ENCODE results near the gene LRMDA. TPM values are rescaled to one million over a fixed set of nuclear protein-coding genes. Genes with fewer than 3 reads are reported as not detected.

Gene LRMDA
- total RNA-seq, 2 experiments from 2014 or later = not detected

GRCh38 chr10:76023007-76023406 lies 591.6 kb downstream of the LRMDA start:
- ChIA-PET POLR2A (interaction anchor here (0.6 kb wide), 1 partner anchor 973 kb away, joined by 3 read pairs; no protein-coding TSS in a partner anchor), CTCF (no interaction called here)

DNA sequence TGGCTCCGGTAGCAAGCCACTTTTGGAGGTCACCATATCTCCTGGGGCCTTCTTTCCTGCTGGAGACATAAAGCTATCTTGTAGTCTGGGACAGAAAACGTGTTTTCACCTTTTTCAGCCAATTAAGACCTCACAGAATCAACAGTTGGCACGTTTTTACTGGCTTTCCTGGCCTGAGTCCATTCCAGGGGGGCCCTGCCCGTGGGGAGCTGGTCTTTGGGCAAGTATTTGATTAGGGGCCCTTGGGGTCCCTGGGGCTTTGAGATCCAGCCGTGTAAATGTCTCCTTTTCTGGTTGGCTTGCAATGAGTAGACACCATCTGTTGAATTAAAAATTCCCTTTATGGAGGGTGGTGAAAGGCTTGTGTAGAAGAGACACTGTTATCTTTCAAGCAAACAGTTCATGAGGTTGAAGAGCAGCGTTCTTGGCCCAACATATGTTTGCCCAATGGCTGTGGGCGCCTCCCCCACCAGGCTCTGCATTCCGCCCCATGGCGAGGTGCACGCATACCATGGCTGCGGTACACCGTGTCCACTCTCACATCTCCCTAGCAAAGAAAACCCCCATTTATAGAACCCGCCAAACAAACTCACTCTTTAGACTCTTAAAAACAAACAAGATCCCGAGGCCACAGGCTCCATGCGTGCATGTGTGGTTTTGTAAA lies 593.2 kb downstream of the LRMDA start:
- POLR2A ChIA-PET = no interaction called here
- CTCF ChIA-PET = no interaction called here

- CTCF ChIA-PET = no interaction called here
Measured at GRCh38 chr10:76025124-76025477, 593.7 kb downstream of the LRMDA start.

GRCh38 chr10:76026176-76026771 lies 594.9 kb downstream of the LRMDA start:
- ChIA-PET POLR2A (no interaction called here), CTCF (no interaction called here)

More at GRCh38 chr10:76025124-76025477, 593.7 kb downstream of the LRMDA start:
- POLR2A ChIA-PET = no interaction called here

- CTCF ChIA-PET = no interaction called here
- POLR2A ChIA-PET = no interaction called here
Measured at GRCh38 chr10:76026905-76027304, 595.5 kb downstream of the LRMDA start.

DNA sequence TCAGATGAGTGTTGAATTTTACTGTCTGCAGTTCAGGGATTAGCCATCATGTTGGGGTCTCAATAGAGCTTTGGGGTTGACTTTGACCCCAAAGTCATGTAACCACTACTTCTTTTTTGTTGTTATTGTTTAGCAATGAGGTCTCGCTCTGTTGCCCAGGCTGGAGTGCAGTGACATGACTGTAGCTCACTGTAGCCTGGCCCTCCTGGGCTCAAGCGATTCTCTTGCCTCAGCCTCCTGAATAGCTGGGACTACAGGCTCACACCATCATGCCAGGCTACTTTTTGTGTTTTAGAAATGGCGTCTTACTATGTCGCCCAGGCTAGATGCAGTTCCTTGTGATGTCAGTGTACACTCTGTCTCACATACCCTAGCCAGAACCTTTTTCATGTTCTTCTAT lies 598.4 kb downstream of the LRMDA start:
- CTCF ChIA-PET = no interaction called here
- POLR2A ChIA-PET = no interaction called here

GRCh38 chr10:76031099-76031498 lies 599.7 kb downstream of the LRMDA start:
- POLR2A ChIA-PET = no interaction called here
- CTCF ChIA-PET = no interaction called here

DNA sequence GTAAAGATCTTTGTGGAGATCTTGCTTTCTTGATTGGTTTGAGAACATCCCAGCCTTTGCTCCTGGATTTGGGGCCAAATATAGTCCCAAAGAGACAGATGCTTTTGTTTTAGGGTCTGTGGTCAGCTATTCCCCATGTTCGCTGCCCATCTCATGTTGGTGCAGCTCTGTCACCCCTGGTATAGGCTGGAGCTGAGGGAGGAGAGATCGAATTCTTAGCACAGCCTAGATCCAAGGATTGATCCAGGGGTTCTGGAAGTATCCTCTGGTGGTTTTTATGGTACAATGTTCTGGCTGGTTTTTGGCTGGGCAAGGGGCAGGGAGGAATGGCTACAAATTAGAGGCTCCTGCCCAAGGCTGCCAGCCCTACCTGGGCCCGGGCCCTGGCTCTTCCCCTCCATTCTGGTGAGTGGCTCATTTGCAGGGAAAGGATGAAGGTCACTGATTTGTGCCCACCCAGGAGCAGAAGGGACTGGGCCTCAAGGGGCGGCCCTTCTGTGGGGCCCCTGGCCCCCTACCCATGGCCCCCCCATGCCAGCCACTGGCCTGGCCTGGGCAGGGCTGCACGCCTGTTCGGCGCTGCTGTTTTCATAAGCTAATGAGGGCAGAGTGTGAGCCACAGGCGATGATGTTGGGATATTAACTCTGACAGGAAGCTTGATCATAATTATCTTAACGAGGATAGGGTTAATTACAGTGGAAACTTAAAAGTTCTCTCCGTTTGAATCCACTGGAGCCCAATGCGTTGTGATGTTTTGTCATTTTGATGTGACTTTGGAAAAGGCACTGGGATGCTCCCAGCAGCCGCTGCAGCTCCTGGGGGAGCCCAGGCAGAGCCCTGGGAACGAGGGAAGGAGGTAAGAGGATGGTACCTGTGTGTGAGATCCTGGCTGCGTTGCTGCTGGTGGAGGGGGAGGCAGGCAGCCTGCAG lies 600.6 kb downstream of the LRMDA start:
- ChIA-PET CTCF (no interaction called here), POLR2A (no interaction called here)

GRCh38 chr10:76032700-76033039 lies 601.2 kb downstream of the LRMDA start:
- CTCF ChIA-PET = no interaction called here
- POLR2A ChIA-PET = no interaction called here

DNA sequence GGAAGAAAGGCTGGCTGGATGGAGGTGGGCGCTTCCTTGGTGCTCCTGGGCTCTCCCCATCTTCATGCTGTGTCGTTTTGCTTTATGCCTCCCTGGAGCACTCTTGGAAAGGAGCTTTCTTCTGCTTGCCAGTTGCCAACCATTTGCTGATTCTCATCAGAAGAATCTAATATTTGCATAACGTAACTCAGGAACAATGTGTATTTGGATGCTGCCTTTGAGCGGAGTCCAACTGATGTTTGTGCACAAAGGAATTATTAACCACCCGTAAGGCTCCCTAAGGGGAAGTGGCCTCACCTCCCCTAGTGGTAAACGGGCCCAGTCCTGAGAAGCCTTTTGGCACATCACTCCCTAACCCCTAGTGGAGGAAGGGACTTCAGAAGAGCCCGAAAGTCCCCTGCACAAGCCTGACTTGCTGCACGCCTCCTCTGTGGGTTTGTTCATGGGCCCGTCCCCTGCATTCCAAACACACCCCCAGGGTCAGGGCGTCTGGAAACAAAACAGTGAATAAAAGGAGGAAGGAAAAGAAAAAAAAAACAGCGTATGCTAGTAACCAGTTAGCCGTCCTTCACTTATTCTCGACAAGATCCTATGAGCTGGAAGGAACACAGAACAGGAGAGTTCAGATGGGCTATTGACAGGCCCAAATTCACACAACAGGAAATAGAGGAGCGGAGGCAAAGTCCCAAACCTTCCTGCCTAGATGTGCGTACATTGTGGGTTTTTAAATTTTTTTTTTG lies 602.2 kb downstream of the LRMDA start:
- ChIA-PET POLR2A (no interaction called here), CTCF (no interaction called here)

- ChIA-PET POLR2A (no interaction called here), CTCF (no interaction called here)
Measured at GRCh38 chr10:76034353-76035205, 603.2 kb downstream of the LRMDA start.

GRCh38 chr10:76035206-76036110 lies 604.0 kb downstream of the LRMDA start:
- ChIA-PET CTCF (no interaction called here), POLR2A (no interaction called here)

DNA sequence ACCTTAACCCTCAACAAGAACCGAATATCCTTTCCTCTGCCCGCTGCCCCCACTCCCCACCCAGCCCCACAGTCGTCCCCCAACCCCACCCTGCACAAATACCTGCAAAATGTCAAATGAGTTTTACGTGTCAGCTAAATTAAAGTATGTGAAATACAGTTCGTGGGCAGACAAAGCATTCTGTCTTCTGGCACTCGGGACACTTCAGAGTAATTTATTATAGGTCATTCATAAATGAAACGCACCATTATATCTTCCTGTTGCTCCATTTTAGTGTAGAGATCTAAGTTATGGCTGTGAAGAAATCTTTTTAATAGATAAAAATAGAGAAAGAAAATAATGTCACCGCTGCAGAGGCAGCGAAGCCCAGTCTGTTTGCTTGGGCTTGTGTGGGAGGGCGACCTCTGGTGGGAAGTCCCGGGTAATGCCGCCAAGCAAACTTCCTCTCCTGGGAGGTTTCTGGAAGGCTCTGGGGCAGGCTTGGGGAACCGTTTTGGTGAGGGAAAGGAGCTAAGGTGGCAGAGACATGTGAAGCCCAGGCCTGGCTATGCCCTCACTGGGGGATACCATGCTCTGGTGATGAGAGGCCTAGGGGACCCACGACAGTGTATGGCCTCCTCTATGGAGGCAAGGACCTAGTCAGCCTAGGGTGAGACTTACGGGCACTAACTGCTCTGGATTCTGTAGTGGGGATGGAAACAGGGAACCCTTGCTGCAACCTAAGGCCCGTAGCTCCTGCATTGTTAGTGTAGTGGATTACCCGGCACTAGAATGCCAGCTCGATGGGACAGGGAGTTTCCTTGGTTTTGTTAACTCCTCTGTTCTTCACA lies 604.9 kb downstream of the LRMDA start:
- CTCF ChIA-PET = interaction anchor here (0.9 to 1.3 kb wide), 2 partner anchors 8 to 25 kb away, joined by 3 read pairs; no protein-coding TSS in a partner anchor
- POLR2A ChIA-PET = no interaction called here

- ChIA-PET POLR2A (no interaction called here), CTCF (interaction anchor here (0.9 to 1.3 kb wide), 2 partner anchors 9 to 25 kb away, joined by 3 read pairs; no protein-coding TSS in a partner anchor)
Measured at GRCh38 chr10:76036962-76037361, 605.5 kb downstream of the LRMDA start.

DNA sequence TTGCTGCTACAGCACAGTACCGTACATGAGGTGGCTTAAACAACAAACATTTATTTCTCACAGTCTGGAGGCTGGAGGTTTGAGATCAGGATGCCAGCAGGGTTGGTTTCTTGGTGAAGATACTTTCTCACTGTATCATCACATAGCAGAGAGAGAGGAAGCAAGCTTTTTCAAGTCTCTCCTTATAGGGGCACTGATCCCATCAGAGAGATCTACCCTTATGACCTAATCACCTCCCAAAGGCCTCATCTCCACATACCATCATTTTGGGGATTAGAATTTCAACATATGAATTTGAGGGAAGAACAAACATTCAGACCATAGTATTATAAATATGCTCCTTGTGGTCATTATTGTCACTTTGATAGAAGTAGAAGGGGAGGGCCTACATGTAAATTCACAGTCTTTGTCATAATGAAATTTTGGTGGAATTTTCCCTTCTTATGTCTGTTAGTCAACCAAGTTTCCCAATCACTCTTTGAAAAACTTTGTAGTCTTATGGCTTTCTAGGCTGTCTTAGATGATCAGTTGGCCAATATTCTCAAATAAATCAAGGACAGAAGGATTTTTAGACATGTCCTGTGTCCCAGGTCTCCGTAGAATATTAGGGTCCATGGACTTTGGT lies 606.2 kb downstream of the LRMDA start:
- ChIA-PET CTCF (interaction anchor here (1.3 kb wide), 1 partner anchor 24 kb away, joined by 3 read pairs; no protein-coding TSS in a partner anchor), POLR2A (no interaction called here)

- POLR2A ChIA-PET = no interaction called here
- CTCF ChIA-PET = no interaction called here
Measured at GRCh38 chr10:76038696-76039095, 607.3 kb downstream of the LRMDA start.
